Activated CD8-positive, alpha-beta T cell treated with anti-CD3 and anti-CD28 coated beads for 36 hours (primary cell): ENCODE results near the gene TM9SF4. TPM values are rescaled to one million over a fixed set of nuclear protein-coding genes. Genes with fewer than 3 reads are reported as not detected.

Experiments
- ATAC-seq: fragments of 200-7000 bp; cut with Tn5 transposase; one replicate; pipeline ENCODE4 v1.10.0; 2021; ENCODE audit warnings: mild to moderate bottlenecking, moderate library complexity
- CTCF ChIA-PET: fragments of 350-600 bp; sonication (Branson Sonifier 250); formaldehyde crosslinking; loops from one replicate; lab custom pipeline; 2021; ENCODE audit warnings: antibody characterized with exemption; lab: Charles Lee
- POLR2A ChIA-PET: fragments of 350-600 bp; sonication (Branson Sonifier 250); formaldehyde crosslinking; loops from one replicate; lab custom pipeline; 2021; ENCODE audit warnings: antibody characterized with exemption; lab: Charles Lee
- DNase-seq: peaks from one replicate; pipeline ENCODE4 v3.0.0-alpha.2; 2020
- H3K27ac Mint-ChIP-seq: one replicate; pipeline ENCODE4 v1.8.0; 2021; ENCODE audit warnings: mild to moderate bottlenecking, mixed read lengths
- H3K27me3 Mint-ChIP-seq: one replicate; pipeline ENCODE4 v1.8.0; 2021; ENCODE audit warnings: mixed read lengths
- H3K36me3 Mint-ChIP-seq: one replicate; pipeline ENCODE4 v1.8.0; 2021; ENCODE audit warnings: low read depth, mixed read lengths
- H3K4me1 Mint-ChIP-seq: one replicate; pipeline ENCODE4 v1.8.0; 2021; ENCODE audit warnings: low read depth, mixed read lengths
- H3K4me3 Mint-ChIP-seq: one replicate; pipeline ENCODE4 v1.8.0; 2021; ENCODE audit warnings: mild to moderate bottlenecking, moderate library complexity, mixed read lengths
- H3K9me3 Mint-ChIP-seq: one replicate; pipeline ENCODE4 v1.8.0; 2021; ENCODE audit warnings: mixed read lengths
- CTCF ChIP-seq: fragments of 200-600 bp; IDR thresholded peaks from one replicate; pipeline ENCODE4 v1.8.0; 2022; ENCODE audit warnings: antibody characterized with exemption, mild to moderate bottlenecking
- intact Hi-C: fragments of 100-400 bp; cut with micrococcal nuclease; formaldehyde crosslinking; loops from one replicate; pipeline ENCODE4 v1.10.0; 2022
- total RNA-seq, 2 experiments: library from RNA; stranded (reverse); gene quantifications; one replicate each; pipeline ENCODE4 v1.2.3, GENCODE V29; 2021

Gene TM9SF4
- total RNA-seq, 2 experiments from 2014 or later: 36.5 to 39.5 TPM

GRCh38 chr20:32141465-32141980 is 32.0 kb downstream of the TM9SF4 start:
- no peak for ATAC-seq
- Mint-ChIP-seq H3K27me3 (no peaks in the 10 kb centered on the region), H3K36me3 (peaks cover 66% of the 10 kb centered on the region), H3K27ac (no peak overlapping the region), H3K4me1 (no peaks in the 10 kb centered on the region), H3K4me3 (no peak overlapping the region), H3K9me3 (no peaks in the 10 kb centered on the region)
- DNase-seq: no peak
- ChIA-PET CTCF (no interaction called here), POLR2A (no interaction called here)
- no peak for TF ChIP-seq CTCF
- intact Hi-C loops: no loop called here

GRCh38 chr20:32142088-32142487 is 32.6 kb downstream of the TM9SF4 start:
- no peak overlapping the region for H3K4me3 Mint-ChIP-seq
- ChIA-PET CTCF (no interaction called here), POLR2A (interaction anchor here (0.6 kb wide), 1 partner anchor 10 kb away, joined by 4 read pairs; no protein-coding TSS in a partner anchor)
- H3K9me3 Mint-ChIP-seq: no peaks in the 10 kb centered on the region
- H3K36me3 Mint-ChIP-seq: peaks cover 66% of the 10 kb centered on the region
- ATAC-seq (no peak), DNase-seq (no peak)
- intact Hi-C loops: no loop called here
- H3K27me3 Mint-ChIP-seq: no peaks in the 10 kb centered on the region
- H3K4me1 Mint-ChIP-seq: no peaks in the 10 kb centered on the region
- H3K27ac Mint-ChIP-seq: peak overlapping the region; percentile 10
- no peak for TF ChIP-seq CTCF

GRCh38 chr20:32142991-32143390 is 33.5 kb downstream of the TM9SF4 start:
- ATAC-seq: no peak
- peaks cover 62% of the 10 kb centered on the region for H3K36me3 Mint-ChIP-seq
- no peak for DNase-seq
- ChIA-PET POLR2A (interaction anchor here (0.6 to 1.2 kb wide), 2 partner anchors 10 to 17 kb away, joined by 3 to 4 read pairs; no protein-coding TSS in a partner anchor), CTCF (no interaction called here)
- intact Hi-C loops: no loop called here
- no peak overlapping the region for H3K27ac Mint-ChIP-seq
- H3K4me1 Mint-ChIP-seq: no peaks in the 10 kb centered on the region
- no peaks in the 10 kb centered on the region for H3K27me3 Mint-ChIP-seq
- no peak overlapping the region for H3K4me3 Mint-ChIP-seq
- no peak for TF ChIP-seq CTCF
- H3K9me3 Mint-ChIP-seq: no peaks in the 10 kb centered on the region

- no peaks in the 10 kb centered on the region for H3K9me3 Mint-ChIP-seq
- ChIA-PET CTCF (interaction anchor here (1.5 kb wide), 1 partner anchor 322 kb away, joined by 4 read pairs; no protein-coding TSS in a partner anchor), POLR2A (interaction anchor here (0.8 to 1.4 kb wide), 2 partner anchors 45 to 71 kb away, joined by 3 to 6 read pairs; no protein-coding TSS in a partner anchor)
- peaks cover 55% of the 10 kb centered on the region for H3K36me3 Mint-ChIP-seq
- H3K27me3 Mint-ChIP-seq: no peaks in the 10 kb centered on the region
- H3K27ac Mint-ChIP-seq: peak overlapping the region; percentile 16
- no peak overlapping the region for H3K4me3 Mint-ChIP-seq
- intact Hi-C loops: no loop called here
- no peak for TF ChIP-seq CTCF
- no peak for ATAC-seq
- DNase-seq: no peak
- no peaks in the 10 kb centered on the region for H3K4me1 Mint-ChIP-seq
These were observed 35.6 kb downstream of the TM9SF4 start for GRCh38 chr20:32144898-32145662.
